Left colon (tissue), 2 donors: ENCODE data around the gene VPS37B. TPM values are rescaled to one million over a fixed set of nuclear protein-coding genes. Genes with fewer than 3 reads are reported as not detected.
A peak's percentile ranks its signal among the peaks of the same experiment; 100 is the strongest.

ENCODE experiments used
- ATAC-seq: fragments of 200-7000 bp; cut with Tn5 transposase; one replicate; pipeline ENCODE4 v1.9.1; 2020; ENCODE audit warnings: mild to moderate bottlenecking, moderate library complexity
- DNase-seq, 2 donors: peaks; one replicate each; pipeline ENCODE4 v3.0.0-alpha.2; 2020
- intact Hi-C, 2 donors: fragments of 100-400 bp; cut with DNase I in 1 of 2; cut with micrococcal nuclease in 1 of 2; formaldehyde crosslinking; loops; one replicate each; pipeline versions ENCODE4 v1.11.2 to v1.14.0; 2022; cut with DNase I, micrococcal nuclease
- total RNA-seq, 2 donors: library from RNA; stranded (reverse); fragmentation: NEBNext Ultra II Directional; extraction: Animal tissue kit (Norgen Biotek cat#: 25700); gene quantifications; one replicate each; pipeline ENCODE4 v1.2.1, GENCODE V29; 2021
- donor health status: DM: no; HTN: no; CAD: no.
- donor health status: DM: yes; HTN: yes; CAD: no.

VPS37B gene
- total RNA-seq, 2 donors from 2014 or later: 66.4 to 86.7 TPM

DNA sequence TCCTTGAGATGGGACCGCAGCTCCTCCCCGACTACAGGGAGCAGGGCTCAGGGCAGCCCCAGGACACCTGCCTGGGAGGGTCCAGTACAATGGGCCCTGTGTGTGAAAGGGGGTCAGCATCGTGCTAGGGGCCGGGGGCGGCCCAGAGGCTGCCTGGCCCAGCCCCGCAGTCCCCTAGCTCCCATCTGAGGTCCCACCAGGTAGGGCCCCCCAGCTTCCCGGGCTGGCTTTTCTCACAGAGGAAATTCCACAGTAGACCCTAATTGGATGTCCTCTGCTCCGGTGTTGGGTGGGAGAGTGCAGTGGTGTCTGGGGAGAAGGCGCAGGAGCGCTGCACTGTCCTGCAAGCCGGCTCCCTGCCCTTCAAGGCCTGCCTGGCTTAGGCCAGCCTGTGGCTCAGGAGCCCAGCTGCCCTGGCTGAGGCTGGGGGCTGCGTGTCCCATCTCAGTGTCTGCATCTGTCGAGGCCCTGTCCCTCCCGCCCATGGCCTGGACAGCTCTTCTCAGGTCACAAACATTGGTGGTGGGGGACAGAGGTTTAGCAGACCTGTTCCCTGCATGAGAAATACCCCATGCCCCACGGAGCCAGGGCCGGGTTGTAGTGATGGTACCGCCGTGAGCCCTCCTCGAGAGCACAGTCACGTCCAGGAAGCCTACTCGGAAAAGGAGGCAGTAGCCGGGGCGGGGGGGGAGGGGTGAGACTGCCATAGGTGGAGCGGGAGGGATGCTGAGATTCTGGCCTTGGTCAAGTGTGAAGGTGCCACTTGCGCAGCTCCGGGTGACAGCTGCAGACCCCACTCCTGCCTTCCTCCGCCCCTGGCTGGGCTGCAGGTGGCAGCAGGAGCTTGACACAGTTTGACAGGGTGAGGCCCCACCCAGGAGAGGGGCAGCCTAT lies 49.1 kb downstream of the VPS37B start:
- ATAC-seq: no peak
- intact Hi-C loops: no loop called here

GRCh38 chr12:122845865-122846621 lies 49.9 kb downstream of the VPS37B start:
- intact Hi-C loops: no loop called here
- DNase-seq (peak in 1 of 2 donors; percentile 20), ATAC-seq (no peak)

More for the DNA sequence above, 49.1 kb downstream of the VPS37B start:
- DNase-seq: peak in 1 of 2 donors; percentile 17

DNA sequence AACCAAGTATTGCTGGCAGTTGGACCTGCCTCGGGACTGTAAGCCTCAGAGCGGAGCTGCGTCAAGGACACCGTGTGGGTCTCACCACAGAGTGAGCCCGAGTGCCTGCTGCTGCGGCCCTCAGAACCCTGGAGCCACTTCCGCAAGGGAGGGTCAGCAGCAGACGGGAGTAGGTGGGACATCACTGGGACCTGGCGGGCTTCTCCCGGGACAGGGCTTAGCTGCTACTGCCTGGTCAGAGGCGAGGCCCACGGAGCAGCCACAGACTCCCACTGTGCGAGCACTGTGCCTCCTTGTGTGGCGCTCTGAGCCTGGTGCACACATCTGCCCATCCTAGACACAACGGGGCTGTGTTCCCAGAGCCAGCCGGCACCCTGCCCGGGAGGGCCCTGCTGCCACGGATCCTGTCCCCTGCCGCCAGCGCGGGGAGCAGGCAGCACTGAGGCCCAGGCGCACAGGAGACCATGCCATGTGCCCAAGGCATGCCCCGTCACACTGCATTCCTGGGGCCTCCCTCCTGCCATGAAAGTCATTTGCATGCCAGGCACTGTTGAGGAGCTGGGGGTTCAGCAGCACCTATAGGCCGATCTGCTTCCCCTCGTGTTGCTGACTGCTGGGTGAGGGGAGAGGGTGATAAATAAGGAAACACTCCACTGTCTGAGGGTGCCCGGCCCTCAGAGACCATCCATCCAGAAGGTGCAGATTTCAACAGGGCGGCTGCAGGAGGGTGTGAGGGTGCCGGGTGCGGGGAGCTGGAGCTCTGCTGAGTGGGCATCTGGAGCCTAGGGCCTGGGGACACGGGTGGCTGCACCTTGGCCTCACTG lies 50.7 kb downstream of the VPS37B start:
- no peak for ATAC-seq
- intact Hi-C loops: no loop called here
- peak in 1 of 2 donors; percentile 20 for DNase-seq

GRCh38 chr12:122844366-122844971 lies 51.5 kb downstream of the VPS37B start:
- intact Hi-C loops: no loop called here
- ATAC-seq: no peak

DNA sequence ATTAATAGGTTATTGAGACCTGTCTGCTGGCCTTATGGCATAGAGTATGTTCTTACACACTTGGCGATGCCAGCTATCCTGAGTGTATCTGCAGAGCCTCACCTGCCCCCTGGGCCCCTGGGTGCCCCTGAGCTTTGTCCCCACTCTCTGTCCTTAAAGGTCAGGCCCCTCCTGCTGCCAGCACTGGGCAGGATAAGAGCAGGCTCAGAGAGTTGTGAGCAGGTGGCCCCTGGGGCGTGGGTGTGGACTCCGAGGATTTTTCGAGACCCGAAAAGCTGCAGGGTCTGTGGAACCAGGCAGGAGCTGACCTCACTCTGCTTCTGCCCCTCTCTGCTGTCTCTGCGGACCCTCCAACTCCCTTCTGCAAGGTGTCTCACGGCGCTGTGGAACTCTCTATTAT lies 52.5 kb downstream of the VPS37B start:
- intact Hi-C loops: no loop called here
- DNase-seq (peak in 1 of 2 donors; percentile 12), ATAC-seq (no peak)

More at GRCh38 chr12:122844366-122844971, 51.5 kb downstream of the VPS37B start:
- DNase-seq: peak in 1 of 2 donors; percentile 14

- intact Hi-C loops: no loop called here
- DNase-seq (peak in 1 of 2 donors; percentile 23), ATAC-seq (no peak)
These were observed 53.2 kb downstream of the VPS37B start for GRCh38 chr12:122842505-122843405.

GRCh38 chr12:122841544-122842321 lies 54.2 kb downstream of the VPS37B start:
- no peak for DNase-seq
- intact Hi-C loops: no loop called here
- no peak for ATAC-seq

- DNase-seq: no peak
- intact Hi-C loops: no loop called here
- no peak for ATAC-seq
These were observed 55.1 kb downstream of the VPS37B start for GRCh38 chr12:122840580-122841513.

DNA sequence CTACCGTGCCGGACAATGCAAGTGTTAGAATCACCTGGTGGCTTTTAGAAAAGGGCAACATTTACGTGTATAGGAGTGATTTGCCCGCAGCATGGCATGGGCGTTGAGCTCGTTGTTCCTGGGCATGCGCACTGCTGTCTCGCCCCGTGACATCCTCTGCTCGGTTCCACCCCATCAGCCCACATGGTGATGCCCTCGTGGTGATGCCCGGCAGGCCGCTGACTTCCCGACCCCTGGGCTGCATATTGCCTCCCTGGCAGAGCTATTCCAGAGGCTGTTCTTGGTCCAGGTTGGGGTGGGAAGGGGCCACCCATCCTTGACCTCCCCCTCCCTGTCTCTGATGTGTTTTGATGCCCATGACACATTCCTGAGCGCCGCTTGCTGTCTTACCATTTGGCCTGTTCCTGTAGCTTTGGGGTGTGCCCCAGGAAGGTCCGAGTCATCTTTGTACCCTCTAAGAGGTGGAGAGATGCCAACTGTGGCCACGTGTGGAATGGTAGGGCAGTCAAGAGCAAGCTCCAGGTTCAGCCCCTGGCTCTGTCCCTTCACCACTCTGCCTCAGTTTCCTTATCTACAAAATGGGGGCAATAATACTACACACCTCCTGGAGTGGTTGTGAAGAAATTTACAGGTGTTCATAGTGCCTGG lies 55.9 kb downstream of the VPS37B start:
- DNase-seq (no peak), ATAC-seq (no peak)
- intact Hi-C loops: no loop called here

GRCh38 chr12:122838841-122839240 lies 57.1 kb downstream of the VPS37B start:
- no peak for DNase-seq

GRCh38 chr12:122837306-122838265 lies 58.3 kb downstream of the VPS37B start:
- ATAC-seq (peak; percentile 43), DNase-seq (peak in 1 of 2 donors; percentile 44)
- intact Hi-C loops: no loop called here

More at GRCh38 chr12:122838841-122839240, 57.1 kb downstream of the VPS37B start:
- intact Hi-C loops: no loop called here
- ATAC-seq: peak; percentile 15

DNA sequence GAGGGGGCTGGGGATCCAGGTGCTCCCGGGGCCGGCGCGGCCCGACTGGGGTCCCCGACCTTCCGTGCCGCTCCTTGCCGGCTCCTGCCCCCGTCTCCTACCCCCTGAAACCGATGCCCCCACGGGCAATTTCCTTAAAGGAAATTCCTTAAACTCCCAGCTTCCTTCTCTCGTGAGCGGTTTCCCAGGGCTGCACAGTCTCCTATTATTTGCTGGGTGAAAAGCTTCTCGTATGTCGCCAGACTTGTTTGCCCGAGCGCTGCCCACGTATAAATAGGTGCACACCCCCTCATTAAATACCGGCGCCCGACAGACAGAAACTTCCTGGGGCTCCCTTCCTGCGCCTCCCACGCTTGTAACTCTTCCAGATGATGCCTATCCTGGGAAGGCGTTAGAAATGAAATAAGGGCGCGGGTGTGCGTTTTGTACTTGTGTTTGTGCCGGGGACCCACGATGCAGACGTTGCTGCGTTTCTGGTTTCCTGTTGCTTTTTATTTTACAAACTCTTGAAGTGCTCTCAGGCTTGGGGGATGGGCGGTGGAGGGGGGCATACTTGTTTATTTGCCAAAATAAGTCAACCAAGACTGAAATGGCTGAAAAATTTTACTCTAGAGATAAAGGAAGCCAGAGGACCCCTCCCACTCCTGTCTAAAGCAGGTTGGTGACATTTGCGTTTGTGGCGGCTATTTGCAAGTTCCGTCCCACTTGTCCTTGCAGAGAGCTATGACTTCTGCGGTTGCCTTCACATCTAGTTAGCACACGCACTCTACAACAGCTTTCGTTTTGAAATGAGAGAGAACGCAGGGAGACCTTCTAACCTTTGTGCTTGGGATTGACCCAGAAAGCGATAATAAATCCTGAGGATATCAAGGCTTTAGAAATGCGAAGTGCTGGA lies 59.6 kb downstream of the VPS37B start:
- peak; percentile 74 to 77 for DNase-seq
- peak; percentile 51 for ATAC-seq
- intact Hi-C loops: no loop called here

- DNase-seq (peak in 1 of 2 donors; percentile 56), ATAC-seq (peak; percentile 14)
- intact Hi-C loops: no loop called here
These were observed 60.2 kb downstream of the VPS37B start for GRCh38 chr12:122835750-122836026.
